ENCODE data around the gene KDR. TPM values are rescaled to one million over a fixed set of nuclear protein-coding genes. Genes with fewer than 3 reads are reported as not detected.

Gene KDR
- total RNA-seq, 4 donors from 2014 or later: 1.9 to 7.5 (median 3.9) TPM

DNA sequence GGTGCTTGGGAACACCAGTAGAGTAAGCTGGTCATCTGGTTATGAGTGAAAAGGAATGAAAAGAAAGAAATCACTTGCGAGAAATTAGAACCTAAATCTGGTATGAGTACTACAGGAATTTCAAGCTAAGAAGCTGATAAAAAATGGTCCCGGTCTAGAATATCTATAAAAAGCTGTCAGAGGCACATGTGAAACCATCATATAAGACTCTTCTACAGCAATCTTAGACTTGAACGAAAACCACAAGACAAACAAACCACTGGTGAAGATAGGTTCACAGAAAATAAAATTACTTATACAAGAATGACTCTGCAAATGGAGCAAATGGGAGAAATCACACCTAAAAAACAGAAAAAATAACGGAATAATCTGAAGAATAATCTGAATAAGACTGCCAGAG lies 69.9 kb downstream of the KDR start:
- no peak for TF ChIP-seq POLR2A (IDR thresholded peaks at IDR 0.05)
- H3K36me3 ChIP-seq: no peaks in the 10 kb centered on the region
- H3K27ac ChIP-seq: no peak overlapping the region
- no peak overlapping the region for H3K4me3 ChIP-seq
- WGBS, 2 donors (ENCODE audit: low coverage in 1 of 2): 71 to 77% methylated on average over 4 of the region's 4 CpGs
- in situ Hi-C loops (cut with MboI; ENCODE audit: low pct_ligation_motif_present in 1 of 4, low pct_unique_long_range_greater_than_20kb in 1 of 4, low sequenced_read_pairs in 3 of 4) (no loop called here), intact Hi-C loops (cut with DNase I; ENCODE audit: low total_unique reads) (no loop called here)
- no peaks in the 10 kb centered on the region for H3K27me3 ChIP-seq
- no peaks in the 10 kb centered on the region for H3K9me3 ChIP-seq
- no peak for DNase-seq
- no peaks in the 10 kb centered on the region for H3K4me1 ChIP-seq

DNA sequence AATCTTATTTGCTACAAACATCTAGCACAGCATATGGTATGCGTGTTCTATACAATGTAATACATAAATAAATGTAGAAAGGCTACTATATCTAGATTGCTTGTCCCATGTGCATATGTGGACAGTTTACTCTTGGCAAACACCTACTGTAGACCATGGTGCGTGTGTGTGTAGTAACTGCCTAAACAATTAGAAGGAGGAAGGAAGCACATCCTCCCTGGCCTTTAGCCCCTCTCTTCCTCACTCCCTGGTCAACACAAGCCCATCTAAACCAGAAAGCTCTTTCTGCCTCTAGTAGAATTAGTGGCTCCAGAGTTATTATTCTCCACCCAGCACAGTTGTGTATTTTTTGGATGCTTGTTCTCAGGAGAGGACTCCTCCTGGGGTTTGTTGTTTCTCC lies 73.9 kb downstream of the KDR start:
- Histone ChIP-seq H3K36me3 (no peaks in the 10 kb centered on the region), H3K4me1 (no peaks in the 10 kb centered on the region), H3K27me3 (no peaks in the 10 kb centered on the region), H3K27ac (no peak overlapping the region), H3K4me3 (no peak overlapping the region), H3K9me3 (no peaks in the 10 kb centered on the region)
- WGBS, 2 donors (ENCODE audit: low coverage in 1 of 2): 74 to 76% methylated on average over 2 of the region's 2 CpGs
- no peak for DNase-seq
- intact Hi-C loops (cut with DNase I; ENCODE audit: low total_unique reads) (no loop called here), in situ Hi-C loops (cut with MboI; ENCODE audit: low pct_ligation_motif_present in 1 of 4, low pct_unique_long_range_greater_than_20kb in 1 of 4, low sequenced_read_pairs in 3 of 4) (no loop called here)
- TF ChIP-seq POLR2AphosphoS5 (IDR thresholded peaks at IDR 0.05): no peak

DNA sequence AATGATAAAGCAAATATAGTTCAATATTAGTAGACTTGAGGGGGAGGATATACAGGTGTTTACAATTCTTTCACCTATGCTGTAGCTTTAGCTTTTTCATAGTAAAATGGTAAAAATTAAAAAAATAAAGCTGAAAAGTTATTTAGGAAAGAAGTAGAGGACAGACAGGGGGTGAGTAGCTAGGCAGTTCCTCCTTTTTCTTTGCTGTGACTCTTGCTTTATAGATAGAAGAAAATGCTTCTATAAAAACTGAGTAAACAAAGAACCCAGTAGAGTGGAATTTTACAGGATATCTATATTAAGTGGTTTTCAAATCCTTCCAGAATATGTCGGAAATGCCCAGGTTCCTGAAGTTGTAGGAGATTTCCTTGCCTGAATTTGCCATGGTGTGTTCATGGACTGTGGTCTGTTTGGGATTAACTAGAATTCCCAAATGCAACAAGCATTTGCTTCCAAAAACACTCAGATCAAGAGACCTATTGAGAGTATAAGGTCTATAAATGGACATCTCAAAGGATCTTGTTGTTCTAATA lies 74.9 kb downstream of the KDR start:
- Histone ChIP-seq H3K4me3 (no peak overlapping the region), H3K4me1 (no peaks in the 10 kb centered on the region), H3K27ac (no peak overlapping the region), H3K36me3 (no peaks in the 10 kb centered on the region), H3K9me3 (no peaks in the 10 kb centered on the region), H3K27me3 (no peaks in the 10 kb centered on the region)
- no peak for TF ChIP-seq POLR2AphosphoS5 (IDR thresholded peaks at IDR 0.05)
- in situ Hi-C loops (cut with MboI; ENCODE audit: low pct_ligation_motif_present in 1 of 4, low pct_unique_long_range_greater_than_20kb in 1 of 4, low sequenced_read_pairs in 3 of 4): no loop called here
- intact Hi-C loops (cut with DNase I; ENCODE audit: low total_unique reads): no loop called here
- no peak for DNase-seq
- WGBS, 2 donors (ENCODE audit: low coverage in 1 of 2): 77 to 100% methylated on average over 1 of the region's 1 CpG

DNA sequence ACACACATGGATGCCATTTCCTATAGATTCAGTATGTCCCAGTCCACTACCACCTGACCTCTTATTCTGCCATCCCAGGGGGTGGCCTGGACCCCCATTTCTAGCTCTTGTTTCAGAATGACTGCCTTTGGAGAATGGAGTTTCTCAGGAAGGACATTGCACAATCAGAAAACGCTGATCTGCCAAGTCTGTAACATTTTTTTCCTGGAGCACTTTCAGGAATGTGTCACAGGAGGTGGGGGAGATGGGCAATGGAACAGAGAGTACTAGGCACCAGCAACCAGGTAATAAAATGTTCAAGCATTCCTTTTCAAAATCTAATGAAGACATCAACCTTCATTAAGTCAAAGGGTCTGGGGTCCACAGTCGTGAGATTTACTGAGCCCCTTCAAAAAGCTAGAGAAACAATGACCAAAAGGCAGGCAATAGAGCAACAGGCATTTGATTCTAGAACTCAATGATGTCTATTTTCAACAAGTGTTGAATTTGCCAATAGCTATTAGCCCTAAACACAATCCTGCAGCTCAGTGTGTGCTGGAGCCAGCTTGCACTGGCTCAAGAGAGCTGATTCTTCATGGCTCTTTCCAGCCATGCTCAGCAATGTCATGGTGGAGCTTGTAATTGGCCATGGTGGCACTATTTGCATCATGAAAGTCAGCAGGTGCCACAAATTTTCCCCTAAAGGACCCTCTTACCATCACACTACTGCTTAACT lies 87.1 kb downstream of the KDR start:
- Histone ChIP-seq H3K36me3 (no peaks in the 10 kb centered on the region), H3K9me3 (no peaks in the 10 kb centered on the region), H3K4me1 (no peaks in the 10 kb centered on the region), H3K27ac (no peak overlapping the region), H3K4me3 (no peak overlapping the region), H3K27me3 (no peaks in the 10 kb centered on the region)
- TF ChIP-seq EP300 (IDR thresholded peaks at IDR 0.05; ENCODE audit: low read depth) (no peak), POLR2A (IDR thresholded peaks at IDR 0.05) (no peak), POLR2AphosphoS5 (IDR thresholded peaks at IDR 0.05) (no peak)
- TF ChIP-seq, protein P1, sequence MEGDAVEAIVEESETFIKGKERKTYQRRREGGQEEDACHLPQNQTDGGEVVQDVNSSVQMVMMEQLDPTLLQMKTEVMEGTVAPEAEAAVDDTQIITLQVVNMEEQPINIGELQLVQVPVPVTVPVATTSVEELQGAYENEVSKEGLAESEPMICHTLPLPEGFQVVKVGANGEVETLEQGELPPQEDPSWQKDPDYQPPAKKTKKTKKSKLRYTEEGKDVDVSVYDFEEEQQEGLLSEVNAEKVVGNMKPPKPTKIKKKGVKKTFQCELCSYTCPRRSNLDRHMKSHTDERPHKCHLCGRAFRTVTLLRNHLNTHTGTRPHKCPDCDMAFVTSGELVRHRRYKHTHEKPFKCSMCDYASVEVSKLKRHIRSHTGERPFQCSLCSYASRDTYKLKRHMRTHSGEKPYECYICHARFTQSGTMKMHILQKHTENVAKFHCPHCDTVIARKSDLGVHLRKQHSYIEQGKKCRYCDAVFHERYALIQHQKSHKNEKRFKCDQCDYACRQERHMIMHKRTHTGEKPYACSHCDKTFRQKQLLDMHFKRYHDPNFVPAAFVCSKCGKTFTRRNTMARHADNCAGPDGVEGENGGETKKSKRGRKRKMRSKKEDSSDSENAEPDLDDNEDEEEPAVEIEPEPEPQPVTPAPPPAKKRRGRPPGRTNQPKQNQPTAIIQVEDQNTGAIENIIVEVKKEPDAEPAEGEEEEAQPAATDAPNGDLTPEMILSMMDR (IDR thresholded peaks at IDR 0.05): no peak
- intact Hi-C loops (cut with DNase I; ENCODE audit: low total_unique reads) (no loop called here), in situ Hi-C loops (cut with MboI; ENCODE audit: low pct_ligation_motif_present in 1 of 4, low pct_unique_long_range_greater_than_20kb in 1 of 4, low sequenced_read_pairs in 3 of 4) (no loop called here)
- WGBS, 2 donors (ENCODE audit: low coverage in 1 of 2): 36% methylated on average over 2 of the region's 2 CpGs; no CpG with 5 or more reads in 1 of the 2 donors
- DNase-seq: no peak

DNA sequence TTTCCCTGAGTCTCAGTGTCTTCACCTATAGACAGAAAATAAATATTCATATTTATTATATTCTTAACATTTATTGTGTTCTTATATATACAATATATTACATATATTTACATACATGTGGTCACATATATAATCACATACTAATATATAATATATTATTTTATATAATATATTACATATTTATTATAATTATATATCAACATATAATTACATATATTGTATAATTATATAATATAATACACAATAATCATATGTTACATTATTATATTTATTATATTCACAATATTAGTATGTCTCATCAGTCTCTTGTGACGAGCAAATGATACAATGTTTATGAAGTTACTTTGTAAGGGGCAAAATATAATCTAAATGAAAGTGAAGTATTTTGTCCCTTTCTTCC lies 87.7 kb downstream of the KDR start:
- no peak overlapping the region for H3K27ac ChIP-seq
- no peak for TF ChIP-seq EP300 (IDR thresholded peaks at IDR 0.05; ENCODE audit: low read depth)
- no peak for TF ChIP-seq POLR2AphosphoS5 (IDR thresholded peaks at IDR 0.05)
- TF ChIP-seq POLR2A (IDR thresholded peaks at IDR 0.05): no peak
- TF ChIP-seq, protein P1 (IDR thresholded peaks at IDR 0.05): no peak
- intact Hi-C loops (cut with DNase I; ENCODE audit: low total_unique reads): no loop called here
- 60 to 74% methylated on average over 1 of the region's 1 CpG for WGBS, 2 donors (ENCODE audit: low coverage in 1 of 2)
- H3K27me3 ChIP-seq: no peaks in the 10 kb centered on the region
- in situ Hi-C loops (cut with MboI; ENCODE audit: low pct_ligation_motif_present in 1 of 4, low pct_unique_long_range_greater_than_20kb in 1 of 4, low sequenced_read_pairs in 3 of 4): no loop called here
- no peaks in the 10 kb centered on the region for H3K36me3 ChIP-seq
- H3K4me3 ChIP-seq: no peak overlapping the region
- H3K4me1 ChIP-seq: no peaks in the 10 kb centered on the region
- no peak for DNase-seq
- no peaks in the 10 kb centered on the region for H3K9me3 ChIP-seq

Measured in transverse colon (tissue), 4 donors.